ENCODE measurements around the gene GATD1. TPM values are rescaled to one million over a fixed set of nuclear protein-coding genes. Genes with fewer than 3 reads are reported as not detected.

Gene GATD1
- total RNA-seq, 3 donors from 2014 or later: 9.9 to 17.4 (median 16.4) TPM

GRCh38 chr11:763549-764321, 13.6 kb downstream of the GATD1 start:
- H3K27me3 ChIP-seq: no peaks in the 10 kb centered on the region
- intact Hi-C loops (cut with DNase I; ENCODE audit: low total_unique reads): no loop called here
- no peaks in the 10 kb centered on the region for H3K36me3 ChIP-seq
- DNase-seq (ENCODE audit: low spot score in 2 of 2): no peak
- TF ChIP-seq CTCF (IDR thresholded peaks at IDR 0.05): no peak
- no peak for TF ChIP-seq POLR2A (IDR thresholded peaks at IDR 0.05)
- no peak for TF ChIP-seq POLR2AphosphoS5 (IDR thresholded peaks at IDR 0.05)
- no peak overlapping the region for H3K4me3 ChIP-seq
- peak overlapping the region; percentile 61 to 73 for H3K27ac ChIP-seq
- H3K4me1 ChIP-seq: peaks cover 0 to 4% of the 10 kb centered on the region in 2 donors
- H3K9me3 ChIP-seq: no peaks in the 10 kb centered on the region

GRCh38 chr11:763073-763463, 14.2 kb downstream of the GATD1 start:
- Histone ChIP-seq H3K4me1 (peaks cover 0 to 4% of the 10 kb centered on the region in 2 donors), H3K36me3 (no peaks in the 10 kb centered on the region), H3K4me3 (no peak overlapping the region), H3K9me3 (no peaks in the 10 kb centered on the region), H3K27me3 (no peaks in the 10 kb centered on the region), H3K27ac (peak overlapping the region; percentile 71 to 73)
- DNase-seq (ENCODE audit: low spot score in 2 of 2): peak in 1 of 2 donors; percentile 68
- intact Hi-C loops (cut with DNase I; ENCODE audit: low total_unique reads): no loop called here
- TF ChIP-seq CTCF (IDR thresholded peaks at IDR 0.05): no peak
- TF ChIP-seq POLR2AphosphoS5 (IDR thresholded peaks at IDR 0.05): no peak
- TF ChIP-seq POLR2A (IDR thresholded peaks at IDR 0.05): no peak

- H3K36me3 ChIP-seq: no peaks in the 10 kb centered on the region
- no peaks in the 10 kb centered on the region for H3K9me3 ChIP-seq
- H3K4me3 ChIP-seq: no peak overlapping the region
- intact Hi-C loops (cut with DNase I; ENCODE audit: low total_unique reads): no loop called here
- peak overlapping the region; percentile 71 to 73 for H3K27ac ChIP-seq
- DNase-seq (ENCODE audit: low spot score in 2 of 2): peak in 1 of 2 donors; percentile 54
- TF ChIP-seq POLR2A (IDR thresholded peaks at IDR 0.05): no peak
- peak in 2 of 3 donors; percentile 10 to 43 for TF ChIP-seq CTCF (IDR thresholded peaks at IDR 0.05)
- TF ChIP-seq POLR2AphosphoS5 (IDR thresholded peaks at IDR 0.05): peak in 2 of 3 donors; percentile 7 to 15
- H3K4me1 ChIP-seq: peaks cover 0 to 4% of the 10 kb centered on the region in 2 donors
- no peaks in the 10 kb centered on the region for H3K27me3 ChIP-seq
Observed at GRCh38 chr11:762421-763072, 14.7 kb downstream of the GATD1 start.

GRCh38 chr11:761526-762108, 15.7 kb downstream of the GATD1 start:
- Histone ChIP-seq H3K4me1 (peaks cover 0 to 4% of the 10 kb centered on the region in 2 donors), H3K4me3 (no peak overlapping the region), H3K27ac (peak overlapping the region; percentile 71 to 73), H3K36me3 (no peaks in the 10 kb centered on the region), H3K9me3 (no peaks in the 10 kb centered on the region), H3K27me3 (no peaks in the 10 kb centered on the region)
- no peak for TF ChIP-seq CTCF (IDR thresholded peaks at IDR 0.05)
- no peak for TF ChIP-seq POLR2A (IDR thresholded peaks at IDR 0.05)
- no peak for TF ChIP-seq POLR2AphosphoS5 (IDR thresholded peaks at IDR 0.05)
- intact Hi-C loops (cut with DNase I; ENCODE audit: low total_unique reads): no loop called here
- DNase-seq (ENCODE audit: low spot score in 2 of 2): no peak

GRCh38 chr11:760236-760635, 17.1 kb downstream of the GATD1 start:
- Histone ChIP-seq H3K27me3 (no peaks in the 10 kb centered on the region), H3K36me3 (no peaks in the 10 kb centered on the region), H3K4me3 (no peak overlapping the region), H3K9me3 (no peaks in the 10 kb centered on the region), H3K4me1 (peaks cover 0 to 4% of the 10 kb centered on the region in 2 donors), H3K27ac (no peak overlapping the region)
- DNase-seq (ENCODE audit: low spot score in 2 of 2): no peak
- intact Hi-C loops (cut with DNase I; ENCODE audit: low total_unique reads): no loop called here
- TF ChIP-seq POLR2A (IDR thresholded peaks at IDR 0.05): no peak
- no peak for TF ChIP-seq CTCF (IDR thresholded peaks at IDR 0.05)
- no peak for TF ChIP-seq POLR2AphosphoS5 (IDR thresholded peaks at IDR 0.05)
